GM06990 (cell line): ENCODE data around the gene MS4A7.
A peak's percentile ranks its signal among the peaks of the same experiment; 100 is the strongest.

Source experiments
- DNase-seq: peaks from one replicate; pipeline ENCODE4 v3.0.0-alpha.2; 2011; ENCODE audit not compliant: insufficient read length; ENCODE audit errors: extremely low read depth
- H3K27me3 ChIP-seq: replicated peaks from 2 replicates; pipeline ENCODE4 v1.6.0; 2011; ENCODE audit warnings: low read length; ENCODE audit not compliant: control insufficient read depth, insufficient read depth
- H3K36me3 ChIP-seq: 2 replicates; pipeline ENCODE4 v1.5.1; 2011; ENCODE audit warnings: low read length; ENCODE audit not compliant: control insufficient read depth, insufficient read depth
- H3K4me3 ChIP-seq: replicated peaks from 2 replicates; pipeline ENCODE4 v1.5.1; 2011; ENCODE audit warnings: low read depth, mild to moderate bottlenecking, control low read depth, low read length
- TF ChIP-seq, protein P1 (sequence below): IDR thresholded peaks from 2 replicates; pipeline ENCODE4 v1.5.1; 2011; ENCODE audit warnings: low read length, control low read depth, mild to moderate bottlenecking, inconsistent platforms; ENCODE audit not compliant: insufficient read depth, poor library complexity, severe bottlenecking

MS4A7 gene

DNA sequence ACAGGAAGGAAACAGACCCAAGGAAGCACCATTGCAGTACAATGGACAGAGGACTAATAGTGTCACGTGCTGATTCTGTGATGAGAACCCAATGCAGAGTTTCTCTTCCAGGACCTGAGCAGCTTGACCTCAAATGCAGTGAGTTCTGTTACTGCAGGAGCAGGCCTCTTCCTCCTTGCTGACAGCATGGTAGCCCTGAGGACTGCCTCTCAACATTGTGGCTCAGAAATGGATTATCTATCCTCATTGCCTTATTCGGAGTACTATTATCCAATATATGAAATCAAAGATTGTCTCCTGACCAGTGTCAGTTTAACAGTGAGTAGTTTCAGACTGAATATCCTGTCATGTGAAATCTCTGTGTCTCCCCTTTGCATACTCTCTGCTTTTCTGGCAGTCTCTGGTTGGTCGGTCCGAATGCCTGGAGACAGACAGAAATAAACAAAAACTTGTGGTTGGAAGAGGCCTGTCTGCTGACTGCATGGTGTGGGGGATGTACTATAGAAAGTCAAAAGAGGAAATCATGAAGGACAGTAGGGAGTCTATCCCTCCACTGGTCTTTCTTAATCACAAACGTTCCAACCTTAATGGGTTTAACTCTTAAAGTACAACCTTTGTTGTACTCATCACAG is 11.1 kb downstream of the MS4A7 start:
- DNase-seq, result peak; percentile 69
- no peaks in the 10 kb centered on the region for H3K36me3 ChIP-seq
- no peaks in the 10 kb centered on the region for H3K27me3 ChIP-seq
- no peak overlapping the region for H3K4me3 ChIP-seq
- TF ChIP-seq, protein P1, sequence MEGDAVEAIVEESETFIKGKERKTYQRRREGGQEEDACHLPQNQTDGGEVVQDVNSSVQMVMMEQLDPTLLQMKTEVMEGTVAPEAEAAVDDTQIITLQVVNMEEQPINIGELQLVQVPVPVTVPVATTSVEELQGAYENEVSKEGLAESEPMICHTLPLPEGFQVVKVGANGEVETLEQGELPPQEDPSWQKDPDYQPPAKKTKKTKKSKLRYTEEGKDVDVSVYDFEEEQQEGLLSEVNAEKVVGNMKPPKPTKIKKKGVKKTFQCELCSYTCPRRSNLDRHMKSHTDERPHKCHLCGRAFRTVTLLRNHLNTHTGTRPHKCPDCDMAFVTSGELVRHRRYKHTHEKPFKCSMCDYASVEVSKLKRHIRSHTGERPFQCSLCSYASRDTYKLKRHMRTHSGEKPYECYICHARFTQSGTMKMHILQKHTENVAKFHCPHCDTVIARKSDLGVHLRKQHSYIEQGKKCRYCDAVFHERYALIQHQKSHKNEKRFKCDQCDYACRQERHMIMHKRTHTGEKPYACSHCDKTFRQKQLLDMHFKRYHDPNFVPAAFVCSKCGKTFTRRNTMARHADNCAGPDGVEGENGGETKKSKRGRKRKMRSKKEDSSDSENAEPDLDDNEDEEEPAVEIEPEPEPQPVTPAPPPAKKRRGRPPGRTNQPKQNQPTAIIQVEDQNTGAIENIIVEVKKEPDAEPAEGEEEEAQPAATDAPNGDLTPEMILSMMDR, result no peak

DNA sequence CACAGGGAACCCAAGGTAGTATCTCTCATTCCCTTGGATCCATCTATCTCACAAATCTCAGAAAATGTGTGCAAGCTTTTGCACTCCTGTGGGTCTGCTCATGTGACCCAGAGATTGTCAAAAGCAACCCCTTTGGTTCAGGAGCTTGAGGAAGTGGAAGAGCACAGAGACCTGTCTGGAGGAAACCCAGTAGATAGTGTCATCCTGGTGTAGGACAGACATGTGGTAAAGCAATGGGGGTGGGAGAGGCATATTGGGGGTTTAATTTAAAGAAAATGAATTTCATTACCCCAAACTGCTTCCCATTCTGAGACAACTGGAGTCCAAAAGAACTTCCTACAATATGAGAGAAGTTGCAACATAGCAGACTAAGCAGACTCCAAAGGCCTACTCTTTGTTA is 12.1 kb downstream of the MS4A7 start:
- TF ChIP-seq, protein P1, result no peak
- no peaks in the 10 kb centered on the region for H3K36me3 ChIP-seq
- no peak for DNase-seq

DNA sequence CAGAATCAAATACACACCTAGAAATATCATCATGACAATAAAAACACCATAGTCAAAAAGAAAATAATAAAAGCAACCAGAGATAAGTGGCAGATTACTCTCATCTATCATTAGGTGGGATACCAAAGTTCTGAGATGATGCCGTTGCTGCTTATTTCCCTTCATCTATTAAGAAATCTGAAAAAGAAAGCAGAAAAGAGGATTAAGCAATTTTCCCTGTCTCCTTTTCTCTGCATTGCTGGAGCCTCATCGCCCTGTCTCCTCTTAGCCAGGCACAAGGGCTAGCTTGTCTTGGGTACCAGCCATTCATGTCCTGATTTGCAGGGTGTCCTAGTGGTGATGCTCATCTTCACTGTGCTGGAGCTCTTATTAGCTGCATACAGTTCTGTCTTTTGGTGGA is 14.0 kb downstream of the MS4A7 start:
- DNase-seq, result no peak
- no peak overlapping the region for H3K4me3 ChIP-seq
- H3K27me3 ChIP-seq, result no peaks in the 10 kb centered on the region
- H3K36me3 ChIP-seq, result no peaks in the 10 kb centered on the region
- TF ChIP-seq, protein P1, result no peak

More for the DNA sequence above, 12.1 kb downstream of the MS4A7 start:
- H3K4me3 ChIP-seq, result no peak overlapping the region
- H3K27me3 ChIP-seq, result no peaks in the 10 kb centered on the region

DNA sequence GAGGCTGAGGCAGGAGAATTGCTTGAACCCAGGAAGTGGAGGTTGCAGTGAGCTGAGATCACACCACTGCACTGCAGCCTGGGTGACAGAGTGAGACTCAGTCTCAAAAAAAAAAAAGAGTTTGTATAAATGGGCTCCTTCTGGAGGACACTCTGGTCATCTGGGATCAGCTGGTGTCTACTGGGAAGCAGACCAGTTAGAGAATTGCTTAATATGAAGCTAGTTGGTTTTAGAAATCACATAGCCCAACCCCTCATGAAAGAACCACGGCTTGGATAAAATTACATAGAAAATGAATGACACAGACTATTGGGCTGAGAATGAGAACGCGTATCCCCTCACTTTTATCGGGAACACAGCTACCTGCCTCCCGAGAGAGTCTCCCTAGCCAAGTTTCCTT is 14.7 kb downstream of the MS4A7 start:
- Histone ChIP-seq H3K36me3 (no peaks in the 10 kb centered on the region), H3K4me3 (no peak overlapping the region), H3K27me3 (no peaks in the 10 kb centered on the region)
- TF ChIP-seq, protein P1, result no peak
- no peak for DNase-seq

DNA sequence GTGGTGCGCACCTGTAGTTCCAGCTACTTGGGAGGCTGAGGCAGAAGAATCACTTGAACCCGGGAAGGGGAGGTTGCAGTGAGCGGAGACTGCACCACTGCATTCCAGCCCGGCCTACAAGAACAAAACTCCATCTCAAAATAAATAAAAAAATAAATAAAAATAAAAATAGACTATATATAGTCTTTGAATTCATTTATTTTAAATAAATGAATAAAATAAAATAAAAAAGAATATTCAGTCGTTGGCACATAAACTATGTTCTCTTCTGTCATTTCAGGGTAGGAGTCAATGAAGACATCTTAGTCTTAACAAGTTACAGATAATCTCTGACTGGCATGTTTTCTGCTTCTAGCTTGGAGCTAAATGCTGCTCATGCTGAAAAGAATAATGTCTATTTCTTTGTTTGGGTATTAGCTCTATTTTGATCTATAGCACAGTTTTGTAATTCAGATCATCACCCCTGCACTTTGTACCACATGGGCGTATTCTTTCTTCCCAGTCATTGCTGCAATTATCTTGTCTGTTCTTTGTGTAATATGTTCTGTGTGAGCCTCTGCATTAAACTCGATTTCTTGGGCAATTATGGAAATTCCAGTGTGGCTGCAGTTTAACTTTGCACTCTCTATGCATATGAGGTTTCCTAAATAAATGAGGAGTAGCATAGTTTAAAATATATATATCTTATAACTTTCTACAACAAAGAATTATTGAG is 16.5 kb downstream of the MS4A7 start:
- no peaks in the 10 kb centered on the region for H3K27me3 ChIP-seq
- TF ChIP-seq, protein P1, result no peak
- no peak overlapping the region for H3K4me3 ChIP-seq
- no peaks in the 10 kb centered on the region for H3K36me3 ChIP-seq
- no peak for DNase-seq

DNA sequence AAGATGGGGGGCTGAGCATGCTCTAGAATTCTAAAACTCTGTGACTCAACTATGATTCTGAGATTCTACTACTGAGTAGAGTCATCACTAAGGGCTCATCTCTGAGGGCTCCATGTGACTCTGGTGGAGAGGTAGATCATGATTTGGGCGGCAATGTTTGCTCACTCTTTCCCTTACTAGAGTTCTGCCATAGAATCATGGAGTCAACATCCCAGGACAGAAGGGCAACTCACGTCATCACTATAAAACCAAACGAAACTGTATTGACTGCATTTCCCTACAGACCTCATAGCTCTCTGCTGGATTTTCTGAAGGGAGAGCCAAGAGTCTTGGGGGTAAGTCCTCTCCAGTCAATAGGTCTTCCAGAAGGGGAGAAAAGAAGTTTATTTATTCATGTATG is 18.1 kb downstream of the MS4A7 start, which contains the start of gene MS4A14:
Gene MS4A14, plus strand, starts transcription at position 78 of the 400 bp plus-strand sequence. Its CDS starts 120 bp downstream, at position 198.
- TF ChIP-seq, protein P1, result no peak
- Histone ChIP-seq H3K36me3 (no peaks in the 10 kb centered on the region), H3K4me3 (no peak within 1 kb of the TSS), H3K27me3 (no peaks in the 10 kb centered on the region)
- no peak for DNase-seq
